HG03064 (cell line): Measurements from ENCODE around the gene RNF123.
"Not testable (repeated sequence)": the region's sequence is repeated elsewhere in the genome, so short reads cannot be mapped to it uniquely, and the experiment has no call there.

Experiments
- ATAC-seq: cut with Tn5 transposase; IDR thresholded peaks from one replicate; pipeline ENCODE4 v1.9.1; 2021; ENCODE audit warnings: low read depth; ENCODE audit not compliant: unreplicated experiment

Gene RNF123

DNA sequence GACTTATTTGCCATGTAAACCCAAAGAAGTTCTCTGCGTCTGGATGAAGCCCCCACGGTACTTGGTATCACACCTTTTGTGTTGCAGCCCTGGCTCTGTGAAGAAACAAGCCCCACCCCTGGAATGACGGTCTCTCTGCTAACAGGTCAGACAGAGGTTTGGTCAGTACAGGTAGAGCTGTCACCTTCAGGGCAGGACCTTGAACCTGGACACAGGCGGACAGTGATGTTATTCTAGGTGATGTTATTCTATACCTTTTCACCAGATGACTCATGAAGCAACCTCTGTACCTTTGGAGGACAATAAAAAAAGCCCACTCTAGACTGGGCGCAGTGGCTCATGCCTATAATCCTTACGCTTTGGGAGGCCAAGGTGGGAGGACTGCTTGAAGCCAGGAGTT lies 45.4 kb downstream of the RNF123 start:
- no peak for ATAC-seq

DNA sequence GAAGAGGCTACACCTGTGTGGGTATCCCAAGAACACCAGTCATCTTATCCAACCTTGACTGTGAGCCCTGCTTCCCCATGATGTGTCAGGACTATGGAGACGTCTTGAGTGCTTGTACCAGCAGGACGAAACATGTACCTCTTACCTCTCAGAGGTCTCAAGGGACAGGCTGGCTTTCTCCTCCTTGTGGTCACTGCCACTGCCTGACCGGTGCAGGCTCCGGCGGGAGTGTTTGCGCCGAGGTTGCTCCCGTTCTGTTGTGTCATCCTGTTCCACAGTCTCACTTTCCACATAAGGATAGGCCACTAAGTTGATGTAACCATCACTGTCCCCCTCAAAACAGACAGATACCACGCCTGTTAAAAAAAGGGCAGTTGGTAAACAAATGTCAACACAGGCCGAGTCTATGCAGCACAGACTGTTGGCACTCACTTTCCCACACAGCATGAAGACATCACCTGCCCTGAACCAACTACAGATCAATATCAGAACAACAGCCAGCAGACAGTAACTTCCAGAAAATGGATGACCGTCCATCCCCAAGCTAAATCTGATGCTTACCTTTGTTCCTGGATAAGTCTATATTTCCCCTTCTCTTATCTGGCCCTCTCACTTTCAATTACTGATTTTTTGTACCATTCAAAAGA lies 48.8 kb downstream of the RNF123 start:
- ATAC-seq = no peak

DNA sequence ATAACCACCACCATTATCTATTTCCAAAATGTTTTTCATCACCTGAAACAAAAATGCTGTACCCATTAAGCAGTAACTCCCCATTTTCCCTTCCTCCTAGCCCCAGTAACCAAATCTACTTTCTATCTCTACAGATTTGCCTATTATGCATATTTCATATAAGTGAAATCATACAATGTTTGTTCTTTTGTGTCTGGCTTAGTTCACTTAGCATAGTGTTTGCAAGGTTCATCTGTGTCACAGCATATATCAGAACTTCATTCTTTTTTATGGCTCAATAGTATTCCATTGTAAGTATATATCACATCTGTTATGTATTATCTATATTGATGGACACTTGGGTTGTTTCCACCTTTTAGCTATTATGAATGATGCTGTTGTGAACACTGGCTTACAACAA lies 51.1 kb downstream of the RNF123 start:
- no peak for ATAC-seq

DNA sequence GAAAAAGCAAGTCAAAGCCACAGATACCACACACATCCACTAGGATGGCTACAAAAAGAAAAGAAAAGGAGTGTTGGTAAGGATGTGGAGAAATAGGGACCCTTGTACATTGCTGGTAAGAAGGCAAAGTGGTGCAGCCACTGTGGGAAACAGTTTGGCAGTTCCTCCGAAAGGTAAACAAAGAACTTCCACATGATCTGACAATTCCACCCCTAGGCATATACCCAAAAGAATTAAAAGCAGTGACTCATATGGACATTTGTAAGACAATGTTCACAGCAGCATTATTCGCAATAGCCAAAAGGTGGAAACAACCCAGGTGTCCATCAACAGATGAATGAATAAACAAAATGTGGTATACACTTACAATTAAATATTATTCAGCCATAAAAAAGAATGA lies 56.6 kb downstream of the RNF123 start:
- ATAC-seq = no peak

DNA sequence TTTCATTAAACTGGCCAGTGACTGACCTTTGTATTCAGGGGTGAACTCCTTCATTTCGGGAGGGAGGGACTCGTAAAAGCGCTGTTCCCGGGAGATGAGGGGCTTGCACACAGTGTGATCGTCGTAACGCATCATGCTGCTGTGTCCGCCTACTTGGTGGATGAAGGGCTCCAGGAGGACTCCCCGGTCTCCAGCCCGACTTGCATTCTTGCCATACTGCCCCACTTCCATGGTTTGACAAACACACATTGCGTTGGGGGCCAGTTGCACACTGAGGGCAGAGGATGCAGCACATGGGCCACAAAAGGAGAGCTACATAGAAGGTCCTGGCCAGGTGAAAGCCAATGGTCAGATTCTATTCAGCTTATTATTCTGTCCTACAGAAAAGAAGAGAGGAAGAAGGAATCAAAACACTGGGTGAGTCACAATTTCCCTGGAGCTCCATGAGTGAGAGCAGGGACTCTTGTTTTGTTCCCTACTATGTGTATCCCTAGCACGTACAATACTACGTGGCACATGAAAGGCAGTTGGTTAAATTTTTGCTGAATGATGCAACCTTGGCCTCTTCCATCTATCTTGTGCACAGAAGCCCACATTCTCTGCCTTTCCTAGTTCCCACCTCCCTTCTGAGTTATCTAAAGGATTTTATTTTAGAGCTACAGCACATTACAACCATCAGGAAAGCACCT lies 58.6 kb downstream of the RNF123 start:
- no peak for ATAC-seq

DNA sequence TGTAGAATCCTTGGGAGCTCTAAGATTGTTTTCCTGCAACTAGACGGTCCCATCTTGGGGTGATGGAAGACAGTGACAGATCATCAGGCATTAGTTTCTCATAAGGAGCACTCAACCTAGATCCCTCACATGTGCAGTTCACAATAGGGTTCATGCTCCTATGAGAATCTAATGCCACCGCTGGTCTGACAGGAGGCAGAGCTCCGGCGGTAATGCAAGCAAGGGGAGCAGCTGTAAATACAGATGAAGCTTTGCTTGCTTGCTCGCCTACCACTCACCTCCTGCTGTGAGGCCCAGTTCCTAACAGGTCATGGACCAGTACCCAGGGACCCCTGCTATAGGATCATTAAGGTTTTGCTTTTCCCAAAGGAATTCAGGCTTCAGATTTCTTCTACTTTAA lies 59.5 kb downstream of the RNF123 start:
- ATAC-seq = not testable (repeated sequence)

DNA sequence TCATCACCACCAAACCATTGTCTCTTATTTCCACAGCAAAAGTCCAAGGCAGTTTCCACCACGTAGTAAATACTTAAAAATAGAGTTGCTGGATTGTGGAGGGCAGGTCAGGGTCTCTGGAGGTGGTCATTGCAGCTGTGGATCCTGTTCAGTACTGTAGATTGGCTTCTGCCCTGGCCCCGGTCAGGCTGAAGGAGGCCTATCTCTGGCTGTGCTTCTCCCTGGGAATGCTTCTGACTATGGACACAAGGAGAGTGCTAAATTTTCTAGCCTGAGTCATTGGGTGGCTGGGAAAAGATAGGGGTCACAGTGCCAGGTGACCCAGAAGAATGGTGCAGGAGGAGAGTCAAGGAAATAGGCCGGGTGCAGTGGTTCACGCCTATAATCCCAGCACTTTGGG lies 60.7 kb downstream of the RNF123 start:
- ATAC-seq = no peak

DNA sequence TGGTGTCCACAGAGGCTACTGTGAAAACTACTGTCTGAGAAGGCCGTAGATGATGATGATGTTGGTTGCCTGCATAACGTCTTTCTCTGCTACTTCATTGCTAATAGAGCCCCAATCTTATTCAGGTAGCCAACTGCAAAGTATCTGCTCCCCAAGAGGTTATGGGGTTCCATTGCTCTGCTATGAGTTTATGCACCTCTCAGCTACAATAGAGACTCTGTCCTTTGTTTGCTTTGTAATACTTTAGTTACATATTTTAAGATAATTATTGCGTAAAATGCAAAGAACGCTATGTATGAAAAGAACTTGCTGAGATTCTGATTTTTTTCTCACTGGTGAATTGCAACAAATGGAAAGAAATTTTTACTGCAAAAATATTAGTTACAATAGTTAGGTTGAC lies 62.1 kb downstream of the RNF123 start:
- no peak for ATAC-seq

DNA sequence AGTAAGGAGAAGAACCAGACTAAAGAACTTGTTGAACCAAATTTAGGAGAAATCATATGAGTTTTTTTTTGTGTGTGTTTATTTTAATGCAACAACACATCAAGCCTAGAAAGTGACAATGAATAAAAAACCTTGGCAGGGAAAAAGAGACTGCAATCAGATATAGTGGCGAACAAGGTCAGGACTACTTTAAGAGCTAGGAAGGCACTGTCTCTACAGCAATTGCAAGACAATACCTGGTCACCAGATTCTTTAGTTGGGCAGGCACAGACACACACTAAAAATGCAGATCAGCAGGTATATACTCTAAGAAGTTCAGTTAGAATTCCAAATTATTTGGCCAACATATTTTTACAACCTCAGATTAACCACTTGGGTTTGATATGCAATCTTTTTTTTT lies 65.2 kb downstream of the RNF123 start:
- no peak for ATAC-seq

DNA sequence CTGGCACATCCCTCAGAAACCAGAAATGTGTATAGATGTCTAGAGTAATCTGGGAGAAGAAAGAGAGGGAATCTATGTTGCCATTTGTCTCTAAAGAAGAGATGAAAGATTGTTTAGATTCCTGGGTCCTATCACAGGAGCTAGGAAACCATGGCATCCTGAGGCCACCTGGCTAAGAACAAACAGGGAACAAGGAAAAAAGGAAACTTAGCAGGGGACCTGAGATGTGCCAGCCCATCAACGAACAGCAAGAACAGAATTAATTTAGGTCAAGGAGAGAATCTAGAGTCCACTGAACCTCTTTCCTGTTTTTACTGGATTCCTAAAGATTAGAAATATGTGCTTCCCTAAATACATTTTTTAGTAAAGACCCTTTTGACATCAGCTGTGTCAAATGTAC lies 66.7 kb downstream of the RNF123 start:
- ATAC-seq = no peak

DNA sequence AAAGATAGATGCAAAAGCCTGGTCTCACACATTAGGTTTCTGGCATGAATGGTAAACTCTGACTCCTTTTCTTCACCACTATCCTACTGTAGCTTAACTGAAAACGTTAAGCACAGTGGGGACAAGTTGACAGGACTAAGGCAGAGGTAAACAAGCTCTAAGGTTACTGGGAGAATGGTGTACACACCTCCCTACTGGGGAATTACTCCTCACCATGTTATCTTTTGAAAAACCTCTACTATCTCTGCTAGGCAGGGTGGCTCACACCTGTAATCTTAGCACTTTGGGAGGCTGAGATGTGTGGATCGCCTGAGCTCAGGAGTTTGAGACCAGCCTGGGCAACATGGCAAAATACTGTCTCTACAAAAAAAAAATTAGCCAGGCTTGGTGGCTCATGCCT lies 67.8 kb downstream of the RNF123 start:
- ATAC-seq = no peak

DNA sequence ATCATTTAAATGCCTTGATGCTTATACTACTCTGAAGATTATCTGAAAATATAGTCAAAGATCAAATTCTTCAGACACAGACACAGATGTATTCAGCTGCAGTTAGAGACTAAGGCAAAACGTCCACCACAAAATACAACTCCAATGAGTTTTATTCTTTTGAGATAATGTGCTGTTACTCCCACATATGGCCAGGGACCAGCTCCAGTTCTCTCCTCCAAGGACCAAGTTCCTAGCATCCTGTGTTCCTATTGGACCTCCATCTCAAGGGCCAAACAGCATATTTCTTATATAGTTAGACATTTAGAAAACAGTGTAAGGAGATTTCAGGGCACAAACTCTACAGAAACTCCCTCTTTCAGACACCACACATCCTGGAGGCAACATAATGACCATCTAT lies 69.9 kb downstream of the RNF123 start:
- no peak for ATAC-seq

DNA sequence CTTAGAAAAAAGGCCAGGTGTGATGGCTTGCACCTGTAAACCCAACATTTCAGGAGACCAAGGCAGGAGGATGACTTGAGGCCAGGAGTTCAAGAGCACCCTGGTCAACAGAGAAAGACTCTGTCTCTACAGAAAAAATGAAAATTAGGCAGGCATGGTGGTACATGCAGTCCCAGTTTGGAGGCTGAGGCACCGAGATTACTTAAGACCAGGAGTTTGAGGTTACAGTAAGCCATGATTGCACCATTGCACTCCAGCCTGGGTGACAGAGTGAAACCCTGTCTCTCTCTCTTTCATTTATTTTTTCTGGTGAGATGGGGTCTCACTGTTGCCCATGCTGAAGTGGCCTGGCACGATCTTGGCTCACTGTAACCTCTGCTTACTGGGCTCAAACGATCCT lies 72.3 kb downstream of the RNF123 start:
- no peak for ATAC-seq

DNA sequence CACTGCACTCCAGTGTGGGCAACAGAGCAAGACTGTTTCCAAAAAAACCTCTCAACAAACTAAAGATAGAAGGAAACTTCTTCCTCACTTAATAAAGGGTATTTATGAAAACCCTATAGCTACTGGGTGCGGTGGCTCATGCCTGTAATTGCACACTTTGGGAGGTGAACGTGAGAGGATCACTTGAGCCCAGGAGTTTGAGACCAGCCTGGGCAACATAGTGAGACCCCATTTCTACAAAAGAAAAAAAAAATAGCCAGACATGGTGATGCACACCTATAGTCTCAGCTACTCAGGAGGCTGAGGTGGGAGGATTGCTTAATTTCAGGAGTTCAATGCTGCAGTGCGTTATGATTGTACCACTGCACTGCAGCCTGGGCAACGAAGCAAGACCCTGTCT lies 74.6 kb downstream of the RNF123 start:
- no peak for ATAC-seq

DNA sequence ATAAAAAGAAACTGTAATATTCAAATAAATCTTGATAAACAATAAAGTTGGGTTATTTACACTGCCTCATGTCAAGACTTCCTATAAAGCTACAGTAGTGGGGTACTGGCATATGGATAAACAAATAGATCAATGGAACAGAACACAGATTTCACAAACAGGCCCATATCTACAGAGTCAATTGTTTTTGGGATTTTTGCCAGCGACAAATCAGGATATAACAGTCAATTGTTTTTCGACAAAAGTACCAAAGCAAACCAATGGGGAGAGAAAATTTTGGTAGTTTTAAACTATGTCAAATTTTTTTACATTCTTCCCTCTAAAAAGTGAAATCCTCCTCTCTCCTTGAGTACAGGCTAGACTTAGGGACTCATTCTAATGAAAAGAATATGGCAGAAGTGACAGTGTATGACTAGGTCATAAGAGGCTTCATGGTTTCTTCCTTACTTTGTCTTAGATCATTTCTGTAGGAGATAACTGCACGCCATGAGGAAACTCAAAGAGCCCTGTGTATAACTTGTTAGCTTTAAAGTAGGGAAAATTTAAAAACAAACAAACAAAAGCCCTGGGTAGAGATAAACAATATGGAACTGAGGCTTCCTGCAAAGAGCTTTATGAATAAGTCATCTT lies 80.0 kb downstream of the RNF123 start:
- no peak for ATAC-seq

DNA sequence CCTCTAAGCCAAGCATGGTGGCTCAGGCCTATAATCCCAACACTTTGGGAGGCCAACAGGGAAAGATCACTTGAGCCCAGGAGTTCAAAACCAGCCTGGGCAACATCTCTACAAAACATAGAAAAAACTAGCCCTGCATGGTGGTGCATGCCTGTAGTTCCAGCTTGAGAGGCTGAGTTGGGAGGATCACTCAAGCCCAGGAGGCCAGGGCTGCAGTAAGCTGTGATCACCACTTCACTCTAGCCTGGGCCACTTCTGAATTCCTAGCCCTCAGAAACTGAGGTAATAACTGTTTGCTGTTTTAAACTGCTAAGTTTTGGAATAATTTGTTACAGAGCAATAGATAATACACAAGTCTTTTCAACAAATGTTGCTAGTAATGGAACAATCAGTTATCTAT lies 80.6 kb downstream of the RNF123 start:
- no peak for ATAC-seq
